Endothelial cell of umbilical vein (primary cell): ENCODE measurements around the gene SMPX. TPM values are rescaled to one million over a fixed set of nuclear protein-coding genes. Genes with fewer than 3 reads are reported as not detected.

Source experiments
- BruUV-seq: library from RNA; stranded (reverse); fragments of 400-500 nt; replicated peaks from 2 replicates; lab custom pipeline; 2021; lab: Mats Ljungman, UMichigan
- CTCF ChIA-PET: fragments of 300-600, 350-600 bp; sonication (Branson Sonifier 250); formaldehyde crosslinking; loops from one replicate; lab custom pipeline; 2021; ENCODE audit warnings: antibody characterized with exemption, inconsistent platforms; lab: Charles Lee
- POLR2A ChIA-PET: fragments of 300-600, 350-600 bp; sonication (Branson Sonifier 250); formaldehyde crosslinking; loops from one replicate; lab custom pipeline; 2021; ENCODE audit warnings: antibody characterized with exemption, inconsistent platforms; lab: Charles Lee
- DNase-seq: peaks from one replicate; pipeline ENCODE4 v3.0.0-alpha.2; 2011; ENCODE audit warnings: low read depth, low spot score
- FAIRE-seq: peaks from 2 replicates; lab custom pipeline; 2011; peaks lifted over from hg19 to GRCh38; lab: Jason Lieb, UNC
- H2AFZ ChIP-seq: 2 replicates; pipeline ENCODE4 v1.6.0; 2012; ENCODE audit warnings: low read depth, low read length, control low read depth, inconsistent platforms
- H3K27ac ChIP-seq: 2 replicates; pipeline ENCODE4 v1.5.1; 2011; ENCODE audit warnings: low read depth, mild to moderate bottlenecking, control low read depth, low read length, moderate library complexity; ENCODE audit not compliant: insufficient read depth
- H3K27me3 ChIP-seq, 2 experiments: 2 replicates each; pipeline versions ENCODE4 v1.6.0 to v1.6.1; 2011; ENCODE audit warnings: low read length in 2 of 2, mixed read lengths in 1 of 2; ENCODE audit not compliant: control insufficient read depth in 2 of 2, insufficient read depth in 2 of 2
- H3K36me3 ChIP-seq, 2 experiments: 2 replicates in 1 of 2; 3 replicates in 1 of 2; pipeline ENCODE4 v1.5.1; 2011; ENCODE audit warnings: low read length in 2 of 2, mild to moderate bottlenecking in 1 of 2, moderate library complexity in 1 of 2; ENCODE audit not compliant: control insufficient read depth in 2 of 2, insufficient read depth in 2 of 2; ENCODE audit errors: extremely low read depth in 1 of 2
- H3K4me1 ChIP-seq: 3 replicates; pipeline ENCODE4 v1.5.1; 2011; ENCODE audit warnings: mild to moderate bottlenecking, low read length; ENCODE audit not compliant: control insufficient read depth, insufficient read depth; ENCODE audit errors: extremely low read depth
- H3K4me2 ChIP-seq: 2 replicates; pipeline ENCODE4 v1.6.1; 2011; ENCODE audit warnings: low read length, control low read depth, mixed read lengths; ENCODE audit not compliant: insufficient read depth
- H3K4me3 ChIP-seq, 3 experiments: fragments of 200-600 bp in 1 of 3; sonication (generic), shearing (Covaris generic) in 1 of 3; replicated peaks in 1 of 3; 2 replicates each; pipeline ENCODE4 v1.5.1; 2011 to 2016; ENCODE audit warnings: control low read depth in 3 of 3, low read length in 3 of 3, mild to moderate bottlenecking in 2 of 3, inconsistent platforms in 1 of 3, low read depth in 1 of 3, moderate library complexity in 1 of 3; ENCODE audit not compliant: insufficient read depth in 1 of 3
- H3K79me2 ChIP-seq: 2 replicates; pipeline ENCODE4 v1.6.0; 2012; ENCODE audit warnings: low read length, inconsistent platforms; ENCODE audit not compliant: control insufficient read depth, insufficient read depth
- H3K9ac ChIP-seq: replicated peaks from 2 replicates; pipeline ENCODE3; 2011; ENCODE audit warnings: low read length, control low read depth; ENCODE audit not compliant: insufficient read depth; ENCODE audit errors: extremely low read depth
- H3K9me1 ChIP-seq: replicated peaks from 3 replicates; pipeline ENCODE4 v1.6.0; 2011; ENCODE audit warnings: mild to moderate bottlenecking, low read length; ENCODE audit not compliant: control insufficient read depth, insufficient read depth; ENCODE audit errors: extremely low read depth
- H3K9me3 ChIP-seq: replicated peaks from 2 replicates; pipeline ENCODE4 v1.5.1; 2012; ENCODE audit warnings: low read length, inconsistent platforms; ENCODE audit not compliant: control insufficient read depth, insufficient read depth
- H4K20me1 ChIP-seq: replicated peaks from 2 replicates; pipeline ENCODE3; 2011; ENCODE audit warnings: mild to moderate bottlenecking, low read length; ENCODE audit not compliant: control insufficient read depth, insufficient read depth; ENCODE audit errors: extremely low read depth
- EZH2 ChIP-seq: IDR thresholded peaks from 2 replicates; pipeline ENCODE4 v1.6.1; 2012; ENCODE audit warnings: borderline replicate concordance, low read depth, mild to moderate bottlenecking, moderate library complexity, low read length, inconsistent platforms; ENCODE audit not compliant: severe bottlenecking
- FOS ChIP-seq: IDR thresholded peaks from 2 replicates; pipeline ENCODE4 v1.6.1; 2011; ENCODE audit warnings: mild to moderate bottlenecking, low read length, moderate library complexity, borderline replicate concordance; ENCODE audit not compliant: insufficient read depth
- GATA2 ChIP-seq: IDR thresholded peaks from 2 replicates; pipeline ENCODE4 v1.7.0; 2011; ENCODE audit warnings: low read depth, mild to moderate bottlenecking, moderate library complexity, mixed read lengths, low read length; ENCODE audit not compliant: insufficient read length, insufficient read depth
- JUN ChIP-seq: IDR thresholded peaks from 2 replicates; pipeline ENCODE4 v1.6.1; 2011; ENCODE audit warnings: borderline replicate concordance, low read depth; ENCODE audit not compliant: insufficient read length, insufficient read depth
- MYC ChIP-seq: IDR thresholded peaks from one replicate; pipeline ENCODE4 v1.6.1; 2011; ENCODE audit warnings: mild to moderate bottlenecking, low read depth, low read length
- POLR2A ChIP-seq: IDR thresholded peaks from 2 replicates; pipeline ENCODE4 v1.6.1; 2012; ENCODE audit warnings: low read depth, mild to moderate bottlenecking, control low read depth, low read length
- POLR2AphosphoS5 ChIP-seq: IDR thresholded peaks from 2 replicates; pipeline ENCODE4 v1.6.1; 2012; ENCODE audit warnings: low read depth, mild to moderate bottlenecking, control low read depth, low read length, moderate library complexity; ENCODE audit not compliant: insufficient read depth
- dilution Hi-C: fragments of 300-500 bp; cut with MboI; formaldehyde crosslinking; loops from one replicate; pipeline ENCODE4 v1.15.0; 2019; ENCODE audit warnings: low sequenced_read_pairs; ENCODE audit not compliant: extremely low pct_ligation_motif_present
- intact Hi-C: fragments of 100-400 bp; cut with micrococcal nuclease; formaldehyde crosslinking; loops from one replicate; pipeline ENCODE4 v1.10.0; 2022
- polyA plus RNA-seq, 4 experiments: library from polyadenylated mRNA; depleted of rRNA in 3 of 4; stranded (reverse) in 3 of 4; unstranded in 1 of 4; fragments of >200 nt; gene quantifications; 2 replicates each; pipeline versions ENCODE4 v1.2.1 to v1.2.3, GENCODE V29; 2011 to 2012; ENCODE audit warnings: missing spikeins in 1 of 4
- total RNA-seq: library from RNA; stranded (reverse); gene quantifications from 2 replicates; pipeline ENCODE4 v1.2.3, GENCODE V29; 2021
- TF ChIP-seq, protein P1 (sequence below): IDR thresholded peaks from 2 replicates; pipeline ENCODE4 v1.6.1; 2011; ENCODE audit not compliant: insufficient read depth, insufficient read length
- TF ChIP-seq, protein P2 (sequence below), 2 donors: IDR thresholded peaks; 1 replicate in 1 of 2; 2 replicates in 1 of 2; pipeline ENCODE4 v1.5.1; 2011; ENCODE audit warnings: low read length in 2 of 2, mild to moderate bottlenecking in 2 of 2, moderate library complexity in 2 of 2, control low read depth in 1 of 2, inconsistent platforms in 1 of 2, low read depth in 1 of 2; ENCODE audit not compliant: insufficient read depth in 1 of 2; ENCODE audit errors: extremely low read depth in 1 of 2

Gene SMPX
- total and polyA plus RNA-seq, 2 donors (not counting 3 experiments of a cell fraction or from before 2014, with no cell fraction given): not detected

DNA sequence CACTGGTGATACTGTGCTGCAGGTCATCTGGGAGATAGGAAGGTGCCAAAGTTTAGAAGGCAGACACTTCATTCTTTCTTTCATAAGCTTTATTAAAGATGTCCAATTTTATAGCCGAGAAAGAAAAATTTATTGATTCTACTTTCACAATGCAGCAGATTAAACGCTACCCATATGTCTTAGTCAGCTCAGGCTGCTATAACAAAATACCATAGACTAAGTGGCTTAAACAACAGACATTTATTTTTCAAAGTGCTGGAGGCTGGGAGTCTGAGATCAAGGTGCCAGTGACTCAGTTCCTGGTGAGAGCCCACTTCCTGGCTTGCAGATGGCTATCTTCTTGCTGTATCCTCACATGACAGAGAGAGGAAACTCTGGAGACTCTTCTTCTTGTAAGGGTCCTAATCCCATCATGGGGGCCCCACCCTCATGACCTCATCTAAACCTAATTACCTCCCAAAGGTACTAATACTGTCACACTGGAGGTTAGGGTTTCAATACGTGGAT lies 66.4 kb downstream of the SMPX start:
- DNase-seq: no peak
- H3K9me1 ChIP-seq: no peaks in the 10 kb centered on the region
- H3K79me2 ChIP-seq: no peaks in the 10 kb centered on the region
- H3K4me3 ChIP-seq: no peak overlapping the region
- CTCF ChIA-PET: no interaction called here
- TF ChIP-seq MYC: no peak
- no peak for TF ChIP-seq POLR2A
- no peak for TF ChIP-seq FOS
- TF ChIP-seq GATA2: no peak
- TF ChIP-seq JUN: no peak
- TF ChIP-seq, protein P1, sequence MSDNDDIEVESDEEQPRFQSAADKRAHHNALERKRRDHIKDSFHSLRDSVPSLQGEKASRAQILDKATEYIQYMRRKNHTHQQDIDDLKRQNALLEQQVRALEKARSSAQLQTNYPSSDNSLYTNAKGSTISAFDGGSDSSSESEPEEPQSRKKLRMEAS: no peak
- TF ChIP-seq, protein P2, sequence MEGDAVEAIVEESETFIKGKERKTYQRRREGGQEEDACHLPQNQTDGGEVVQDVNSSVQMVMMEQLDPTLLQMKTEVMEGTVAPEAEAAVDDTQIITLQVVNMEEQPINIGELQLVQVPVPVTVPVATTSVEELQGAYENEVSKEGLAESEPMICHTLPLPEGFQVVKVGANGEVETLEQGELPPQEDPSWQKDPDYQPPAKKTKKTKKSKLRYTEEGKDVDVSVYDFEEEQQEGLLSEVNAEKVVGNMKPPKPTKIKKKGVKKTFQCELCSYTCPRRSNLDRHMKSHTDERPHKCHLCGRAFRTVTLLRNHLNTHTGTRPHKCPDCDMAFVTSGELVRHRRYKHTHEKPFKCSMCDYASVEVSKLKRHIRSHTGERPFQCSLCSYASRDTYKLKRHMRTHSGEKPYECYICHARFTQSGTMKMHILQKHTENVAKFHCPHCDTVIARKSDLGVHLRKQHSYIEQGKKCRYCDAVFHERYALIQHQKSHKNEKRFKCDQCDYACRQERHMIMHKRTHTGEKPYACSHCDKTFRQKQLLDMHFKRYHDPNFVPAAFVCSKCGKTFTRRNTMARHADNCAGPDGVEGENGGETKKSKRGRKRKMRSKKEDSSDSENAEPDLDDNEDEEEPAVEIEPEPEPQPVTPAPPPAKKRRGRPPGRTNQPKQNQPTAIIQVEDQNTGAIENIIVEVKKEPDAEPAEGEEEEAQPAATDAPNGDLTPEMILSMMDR (IDR thresholded peaks at IDR 0.05; ENCODE audit: extremely low read depth in 1 of 2, insufficient read depth in 1 of 2, low read depth in 1 of 2, low read length in 2 of 2): no peak
- no peak for TF ChIP-seq EZH2
- no peak for TF ChIP-seq POLR2AphosphoS5
- H3K4me2 ChIP-seq: no peak overlapping the region
- FAIRE-seq: no peak
- BruUV-seq: no TSS peak
- no peaks in the 10 kb centered on the region for H3K36me3 ChIP-seq
- POLR2A ChIA-PET: no interaction called here
- H4K20me1 ChIP-seq: no peaks in the 10 kb centered on the region
- H3K9ac ChIP-seq: no peak overlapping the region
- H3K27me3 ChIP-seq: no peaks in the 10 kb centered on the region
- no peaks in the 10 kb centered on the region for H3K9me3 ChIP-seq
- intact Hi-C loops: no loop called here
- H3K4me1 ChIP-seq: no peaks in the 10 kb centered on the region
- H3K27ac ChIP-seq: no peak overlapping the region
- no peak overlapping the region for H2AFZ ChIP-seq
- dilution Hi-C loops: no loop called here
